SK-N-SH (cell line): ENCODE results near the gene WASF2. TPM values are rescaled to one million over a fixed set of nuclear protein-coding genes. Genes with fewer than 3 reads are reported as not detected.

Source experiments
- CTCF ChIA-PET: fragments of 300-600, 350-600 bp; formaldehyde crosslinking; extraction: SDS; loops from one replicate; lab custom pipeline; 2021; lab: Yijun Ruan, JAX
- POLR2A ChIA-PET: fragments of 350-600 bp; sonication (Branson Sonifier 250); formaldehyde crosslinking; extraction: SDS; loops from one replicate; lab custom pipeline; 2020; ENCODE audit warnings: antibody characterized with exemption, inconsistent platforms; lab: Yijun Ruan, JAX
- DNase-seq: peaks from one replicate; pipeline ENCODE4 v3.0.0; 2012
- H2AFZ ChIP-seq: fragments of 200-600 bp; sonication (generic); 2 replicates; pipeline ENCODE4 v1.8.1; 2016; ENCODE audit warnings: antibody characterized with exemption, mild to moderate bottlenecking, low read depth
- H3F3A ChIP-seq: fragments of 200-600 bp; sonication (generic); replicated peaks from 2 replicates; pipeline ENCODE3; 2016; ENCODE audit warnings: antibody characterized with exemption, mild to moderate bottlenecking; ENCODE audit not compliant: insufficient read depth
- H3K27ac ChIP-seq, 2 experiments: fragments of 200-500 bp in 1 of 2; fragments of 200-600 bp in 1 of 2; sonication (Bioruptor generic) in 1 of 2; sonication (generic), shearing (Covaris generic) in 1 of 2; 2 replicates each; pipeline versions ENCODE4 v1.5.1 to v1.6.1; 2014 to 2016; ENCODE audit warnings: low read depth in 2 of 2, inconsistent platforms in 1 of 2, low read length in 1 of 2, mild to moderate bottlenecking in 1 of 2, mixed read lengths in 1 of 2
- H3K27me3 ChIP-seq: fragments of 200-600 bp; sonication (generic), shearing (Covaris generic); 2 replicates; pipeline ENCODE4 v1.6.1; 2016; ENCODE audit warnings: mixed run types; ENCODE audit not compliant: insufficient read depth
- H3K36me3 ChIP-seq, 2 experiments: fragments of 200-500 bp in 1 of 2; fragments of 200-600 bp in 1 of 2; sonication (Bioruptor generic) in 1 of 2; sonication (generic) in 1 of 2; replicated peaks in 1 of 2; 2 replicates each; pipeline versions ENCODE3 to v1.5.1; 2014 to 2016; ENCODE audit warnings: low read length in 1 of 2, mild to moderate bottlenecking in 1 of 2; ENCODE audit not compliant: insufficient read depth in 2 of 2, control insufficient read depth in 1 of 2
- H3K4me1 ChIP-seq, 2 experiments: fragments of 200-500 bp in 1 of 2; fragments of 200-600 bp in 1 of 2; sonication (Bioruptor generic) in 1 of 2; sonication (generic), shearing (Covaris generic) in 1 of 2; 2 replicates each; pipeline versions ENCODE4 v1.5.1 to v1.6.1; 2014 to 2016; ENCODE audit warnings: low read depth in 1 of 2, low read length in 1 of 2, mixed run types in 1 of 2; ENCODE audit not compliant: insufficient read depth in 2 of 2, control insufficient read depth in 1 of 2
- H3K4me2 ChIP-seq: fragments of 200-600 bp; sonication (generic), shearing (Covaris generic); 2 replicates; pipeline ENCODE4 v1.6.1; 2017; ENCODE audit warnings: mixed run types
- H3K4me3 ChIP-seq, 2 experiments: fragments of 200-500 bp in 1 of 2; fragments of 200-600 bp in 1 of 2; sonication (Bioruptor generic) in 1 of 2; sonication (generic), shearing (Covaris generic) in 1 of 2; 2 replicates each; pipeline versions ENCODE4 v1.5.1 to v1.8.1; 2014 to 2016; ENCODE audit warnings: low read depth in 2 of 2, inconsistent platforms in 1 of 2, low read length in 1 of 2, mild to moderate bottlenecking in 1 of 2, mixed read lengths in 1 of 2, moderate library complexity in 1 of 2
- H3K79me2 ChIP-seq: fragments of 200-600 bp; sonication (generic); 2 replicates; pipeline ENCODE4 v1.8.1; 2017; ENCODE audit warnings: mild to moderate bottlenecking; ENCODE audit not compliant: insufficient read depth
- H3K9ac ChIP-seq: fragments of 200-600 bp; sonication (generic); 2 replicates; pipeline ENCODE4 v1.6.1; 2017; ENCODE audit warnings: mixed run types
- H3K9me2 ChIP-seq: fragments of 200-600 bp; sonication (generic); 2 replicates; pipeline ENCODE4 v1.6.1; 2017; ENCODE audit warnings: mixed run types
- H3K9me3 ChIP-seq: fragments of 200-600 bp; sonication (generic); 2 replicates; pipeline ENCODE4 v1.6.1; 2017; ENCODE audit warnings: mixed run types, mild to moderate bottlenecking, moderate library complexity
- H4K20me1 ChIP-seq: fragments of 200-600 bp; sonication (generic); 2 replicates; pipeline ENCODE4 v1.6.1; 2017; ENCODE audit warnings: mild to moderate bottlenecking, mixed run types; ENCODE audit not compliant: insufficient read depth
- ELF1 ChIP-seq: IDR thresholded peaks from 2 replicates; pipeline ENCODE4 v1.4.0; 2012
- EP300 ChIP-seq, 2 experiments: IDR thresholded peaks; 2 replicates each; pipeline versions ENCODE4 v1.4.0 to v1.6.1; 2012; ENCODE audit warnings: borderline replicate concordance in 1 of 2, low read depth in 1 of 2, low read length in 1 of 2
- FOXJ3 ChIP-seq: sonication (generic); formaldehyde crosslinking; IDR thresholded peaks from 2 replicates; pipeline ENCODE4 v1.5.1; 2020; ENCODE audit warnings: mild to moderate bottlenecking, missing genetic modification reagents
- FOXM1 ChIP-seq: IDR thresholded peaks from 2 replicates; pipeline ENCODE4 v1.4.0; 2012; ENCODE audit warnings: low read depth, mild to moderate bottlenecking
- GABPA ChIP-seq: IDR thresholded peaks from 2 replicates; pipeline ENCODE4 v1.4.0; 2012; ENCODE audit warnings: low read depth, mild to moderate bottlenecking
- MEF2A ChIP-seq: IDR thresholded peaks from 2 replicates; pipeline ENCODE4 v1.4.0; 2012; ENCODE audit warnings: low read depth, borderline replicate concordance
- MXI1 ChIP-seq: IDR thresholded peaks from 2 replicates; pipeline ENCODE4 v1.6.1; 2012; ENCODE audit warnings: mild to moderate bottlenecking, low read depth, low read length, improper control_type of control experiment
- NFIC ChIP-seq: IDR thresholded peaks from 2 replicates; pipeline ENCODE4 v1.4.0; 2012; ENCODE audit warnings: borderline replicate concordance
- POLR2AphosphoS5 ChIP-seq: IDR thresholded peaks from 2 replicates; pipeline ENCODE4 v1.6.1; 2012; ENCODE audit warnings: low read depth, low read length
- RFX5 ChIP-seq: IDR thresholded peaks from 2 replicates; pipeline ENCODE4 v1.6.1; 2012; ENCODE audit warnings: mild to moderate bottlenecking, improper control_type of control experiment, low read length
- RXRA ChIP-seq: IDR thresholded peaks from 2 replicates; pipeline ENCODE4 v1.4.0; 2012; ENCODE audit warnings: low read depth, mild to moderate bottlenecking, borderline replicate concordance
- TCF12 ChIP-seq: IDR thresholded peaks from 2 replicates; pipeline ENCODE4 v1.4.0; 2012
- WGBS: methylation state at CpG from one replicate; pipeline ENCODE4 v1.1.6; 2017; ENCODE audit warnings: low lambda C conversion rate; 5-methylcytosine and 5-hydroxymethylcytosine counted together
- polyA plus RNA-seq, 3 experiments: library from polyadenylated mRNA; depleted of rRNA; stranded (reverse); fragments of >200 nt; gene quantifications; 2 replicates each; pipeline ENCODE4 v1.2.3, GENCODE V29; 2012
- TF ChIP-seq, protein P1 (sequence below): IDR thresholded peaks from 2 replicates; pipeline ENCODE4 v1.6.1; 2012; ENCODE audit warnings: mild to moderate bottlenecking, low read depth, low read length, moderate library complexity
- TF ChIP-seq, protein P2 (sequence below): fragments of 200-600 bp; sonication (generic); IDR thresholded peaks from 2 replicates; pipeline ENCODE4 v1.6.1; 2017; ENCODE audit warnings: antibody characterized with exemption, mild to moderate bottlenecking, moderate library complexity
- TF ChIP-seq, protein P3 (sequence below): fragments of 150-350 bp; IDR thresholded peaks from 2 replicates; pipeline ENCODE4 v1.6.1; 2016; ENCODE audit warnings: mild to moderate bottlenecking, low read depth, low read length
- TF ChIP-seq, protein P4 (sequence below): fragments of 150-350 bp; IDR thresholded peaks from 2 replicates; pipeline ENCODE4 v1.6.1; 2017; ENCODE audit warnings: antibody characterized with exemption, low read length, low read depth, borderline replicate concordance
- TF ChIP-seq, protein P5 (sequence below): IDR thresholded peaks from 2 replicates; pipeline ENCODE4 v1.4.0; 2012; ENCODE audit warnings: low read depth, borderline replicate concordance

Gene WASF2
- polyA plus RNA-seq, 1 of the 3 experiments (the other 2 are of a cell fraction): 27.1 TPM

DNA sequence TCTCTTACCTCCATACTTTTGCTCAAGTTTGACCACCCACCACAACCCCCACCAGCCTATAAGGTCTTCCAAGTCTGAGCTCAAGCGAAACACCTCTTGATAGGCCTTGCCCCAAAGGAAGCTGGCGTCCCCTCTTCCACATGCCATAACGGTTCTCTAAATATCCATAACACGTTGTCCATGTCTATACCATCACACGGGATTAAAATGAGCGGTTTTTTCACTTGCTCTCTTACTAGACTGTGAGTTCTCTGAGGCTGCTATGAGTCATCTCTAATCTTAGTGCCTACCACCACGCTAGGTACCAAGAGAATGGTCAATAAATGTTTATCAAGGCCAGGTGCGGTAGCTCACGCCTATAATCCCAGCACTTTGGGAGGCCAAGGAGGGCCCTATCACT lies 41.0 kb downstream of the WASF2 start:
- TF ChIP-seq RXRA (no peak), FOXM1 (no peak), GABPA (no peak), NFIC (no peak), MEF2A (no peak), MXI1 (no peak), RFX5 (no peak)
- TF ChIP-seq, protein P1, sequence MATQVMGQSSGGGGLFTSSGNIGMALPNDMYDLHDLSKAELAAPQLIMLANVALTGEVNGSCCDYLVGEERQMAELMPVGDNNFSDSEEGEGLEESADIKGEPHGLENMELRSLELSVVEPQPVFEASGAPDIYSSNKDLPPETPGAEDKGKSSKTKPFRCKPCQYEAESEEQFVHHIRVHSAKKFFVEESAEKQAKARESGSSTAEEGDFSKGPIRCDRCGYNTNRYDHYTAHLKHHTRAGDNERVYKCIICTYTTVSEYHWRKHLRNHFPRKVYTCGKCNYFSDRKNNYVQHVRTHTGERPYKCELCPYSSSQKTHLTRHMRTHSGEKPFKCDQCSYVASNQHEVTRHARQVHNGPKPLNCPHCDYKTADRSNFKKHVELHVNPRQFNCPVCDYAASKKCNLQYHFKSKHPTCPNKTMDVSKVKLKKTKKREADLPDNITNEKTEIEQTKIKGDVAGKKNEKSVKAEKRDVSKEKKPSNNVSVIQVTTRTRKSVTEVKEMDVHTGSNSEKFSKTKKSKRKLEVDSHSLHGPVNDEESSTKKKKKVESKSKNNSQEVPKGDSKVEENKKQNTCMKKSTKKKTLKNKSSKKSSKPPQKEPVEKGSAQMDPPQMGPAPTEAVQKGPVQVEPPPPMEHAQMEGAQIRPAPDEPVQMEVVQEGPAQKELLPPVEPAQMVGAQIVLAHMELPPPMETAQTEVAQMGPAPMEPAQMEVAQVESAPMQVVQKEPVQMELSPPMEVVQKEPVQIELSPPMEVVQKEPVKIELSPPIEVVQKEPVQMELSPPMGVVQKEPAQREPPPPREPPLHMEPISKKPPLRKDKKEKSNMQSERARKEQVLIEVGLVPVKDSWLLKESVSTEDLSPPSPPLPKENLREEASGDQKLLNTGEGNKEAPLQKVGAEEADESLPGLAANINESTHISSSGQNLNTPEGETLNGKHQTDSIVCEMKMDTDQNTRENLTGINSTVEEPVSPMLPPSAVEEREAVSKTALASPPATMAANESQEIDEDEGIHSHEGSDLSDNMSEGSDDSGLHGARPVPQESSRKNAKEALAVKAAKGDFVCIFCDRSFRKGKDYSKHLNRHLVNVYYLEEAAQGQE: no peak
- TF ChIP-seq, protein P2, sequence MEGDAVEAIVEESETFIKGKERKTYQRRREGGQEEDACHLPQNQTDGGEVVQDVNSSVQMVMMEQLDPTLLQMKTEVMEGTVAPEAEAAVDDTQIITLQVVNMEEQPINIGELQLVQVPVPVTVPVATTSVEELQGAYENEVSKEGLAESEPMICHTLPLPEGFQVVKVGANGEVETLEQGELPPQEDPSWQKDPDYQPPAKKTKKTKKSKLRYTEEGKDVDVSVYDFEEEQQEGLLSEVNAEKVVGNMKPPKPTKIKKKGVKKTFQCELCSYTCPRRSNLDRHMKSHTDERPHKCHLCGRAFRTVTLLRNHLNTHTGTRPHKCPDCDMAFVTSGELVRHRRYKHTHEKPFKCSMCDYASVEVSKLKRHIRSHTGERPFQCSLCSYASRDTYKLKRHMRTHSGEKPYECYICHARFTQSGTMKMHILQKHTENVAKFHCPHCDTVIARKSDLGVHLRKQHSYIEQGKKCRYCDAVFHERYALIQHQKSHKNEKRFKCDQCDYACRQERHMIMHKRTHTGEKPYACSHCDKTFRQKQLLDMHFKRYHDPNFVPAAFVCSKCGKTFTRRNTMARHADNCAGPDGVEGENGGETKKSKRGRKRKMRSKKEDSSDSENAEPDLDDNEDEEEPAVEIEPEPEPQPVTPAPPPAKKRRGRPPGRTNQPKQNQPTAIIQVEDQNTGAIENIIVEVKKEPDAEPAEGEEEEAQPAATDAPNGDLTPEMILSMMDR: no peak
- Histone ChIP-seq H3K4me2 (no peak overlapping the region), H3K79me2 (peaks cover 90% of the 10 kb centered on the region), H3K27ac (no peak overlapping the region), H3K9ac (no peak overlapping the region), H3K27me3 (no peaks in the 10 kb centered on the region), H4K20me1 (peaks cover 67% of the 10 kb centered on the region), H3K9me3 (no peaks in the 10 kb centered on the region), H3K9me2 (no peaks in the 10 kb centered on the region), H3K4me1 (no peaks in the 10 kb centered on the region; a peak in 1 of 4 replicates), H3K36me3 (peaks cover 0 to 17% of the 10 kb centered on the region in 2 experiments), H3F3A (peaks cover 12% of the 10 kb centered on the region), H2AFZ (no peak overlapping the region), H3K4me3 (no peak overlapping the region)
- no peak for DNase-seq
- WGBS: 95% methylated on average over 9 of the region's 9 CpGs
- POLR2A ChIA-PET: no interaction called here
- CTCF ChIA-PET: interaction anchor here (0.7 to 2.4 kb wide), 4 partner anchors 10 to 121 kb away, joined by 3 to 11 read pairs (median 3); no protein-coding TSS in a partner anchor

DNA sequence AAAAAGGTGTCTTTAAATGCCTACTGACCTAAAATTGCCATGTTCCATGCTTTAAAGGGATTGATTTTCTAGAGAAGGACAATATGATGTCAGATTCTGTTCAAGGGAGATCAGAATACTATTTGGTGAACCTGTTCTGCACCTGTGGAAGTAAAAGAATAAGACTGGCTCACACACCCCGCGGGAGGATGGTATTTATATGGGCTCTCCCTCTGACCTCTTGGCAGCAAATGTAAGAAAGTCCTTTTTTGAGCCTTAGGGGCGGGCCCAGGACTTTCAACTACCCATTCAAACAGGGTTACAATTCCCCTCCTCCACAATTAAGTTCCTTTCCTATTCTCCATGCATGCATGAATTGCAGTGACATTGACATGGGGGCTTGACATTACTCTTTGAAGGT lies 42.1 kb downstream of the WASF2 start:
- POLR2A ChIA-PET: no interaction called here
- peaks cover 75% of the 10 kb centered on the region for H4K20me1 ChIP-seq
- no peak for TF ChIP-seq MEF2A
- TF ChIP-seq, protein P3, sequence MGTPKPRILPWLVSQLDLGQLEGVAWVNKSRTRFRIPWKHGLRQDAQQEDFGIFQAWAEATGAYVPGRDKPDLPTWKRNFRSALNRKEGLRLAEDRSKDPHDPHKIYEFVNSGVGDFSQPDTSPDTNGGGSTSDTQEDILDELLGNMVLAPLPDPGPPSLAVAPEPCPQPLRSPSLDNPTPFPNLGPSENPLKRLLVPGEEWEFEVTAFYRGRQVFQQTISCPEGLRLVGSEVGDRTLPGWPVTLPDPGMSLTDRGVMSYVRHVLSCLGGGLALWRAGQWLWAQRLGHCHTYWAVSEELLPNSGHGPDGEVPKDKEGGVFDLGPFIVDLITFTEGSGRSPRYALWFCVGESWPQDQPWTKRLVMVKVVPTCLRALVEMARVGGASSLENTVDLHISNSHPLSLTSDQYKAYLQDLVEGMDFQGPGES: no peak
- no peak for TF ChIP-seq TCF12
- TF ChIP-seq, protein P2: no peak
- TF ChIP-seq, protein P4, sequence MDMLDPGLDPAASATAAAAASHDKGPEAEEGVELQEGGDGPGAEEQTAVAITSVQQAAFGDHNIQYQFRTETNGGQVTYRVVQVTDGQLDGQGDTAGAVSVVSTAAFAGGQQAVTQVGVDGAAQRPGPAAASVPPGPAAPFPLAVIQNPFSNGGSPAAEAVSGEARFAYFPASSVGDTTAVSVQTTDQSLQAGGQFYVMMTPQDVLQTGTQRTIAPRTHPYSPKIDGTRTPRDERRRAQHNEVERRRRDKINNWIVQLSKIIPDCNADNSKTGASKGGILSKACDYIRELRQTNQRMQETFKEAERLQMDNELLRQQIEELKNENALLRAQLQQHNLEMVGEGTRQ: no peak
- no peak for TF ChIP-seq GABPA
- TF ChIP-seq FOXJ3 (CRISPR knock-in tag): no peak
- no peak for TF ChIP-seq ELF1
- TF ChIP-seq POLR2AphosphoS5: no peak
- no peak for TF ChIP-seq EP300 (IDR thresholded peaks at IDR 0.05; ENCODE audit: borderline replicate concordance in 1 of 2, low read depth in 1 of 2, low read length in 1 of 2)
- TF ChIP-seq, protein P5, sequence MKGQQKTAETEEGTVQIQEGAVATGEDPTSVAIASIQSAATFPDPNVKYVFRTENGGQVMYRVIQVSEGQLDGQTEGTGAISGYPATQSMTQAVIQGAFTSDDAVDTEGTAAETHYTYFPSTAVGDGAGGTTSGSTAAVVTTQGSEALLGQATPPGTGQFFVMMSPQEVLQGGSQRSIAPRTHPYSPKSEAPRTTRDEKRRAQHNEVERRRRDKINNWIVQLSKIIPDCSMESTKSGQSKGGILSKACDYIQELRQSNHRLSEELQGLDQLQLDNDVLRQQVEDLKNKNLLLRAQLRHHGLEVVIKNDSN: no peak

More for the DNA sequence above, 42.1 kb downstream of the WASF2 start:
- Histone ChIP-seq H3K4me3 (no peak overlapping the region), H3K4me2 (no peak overlapping the region), H3K4me1 (no peaks in the 10 kb centered on the region; a peak in 1 of 4 replicates), H3K9ac (no peak overlapping the region), H3K79me2 (peaks cover 94% of the 10 kb centered on the region), H3K9me2 (no peaks in the 10 kb centered on the region), H3K27me3 (no peaks in the 10 kb centered on the region), H3K36me3 (peaks cover 0 to 17% of the 10 kb centered on the region in 2 experiments), H2AFZ (no peak overlapping the region), H3K9me3 (no peaks in the 10 kb centered on the region), H3F3A (peaks cover 12% of the 10 kb centered on the region), H3K27ac (no peak overlapping the region)
- CTCF ChIA-PET: interaction anchor here (2.4 kb wide), 1 partner anchor 109 kb away, joined by 11 read pairs; no protein-coding TSS in a partner anchor
- no peak for DNase-seq
- WGBS: 100% methylated on average over 3 of the region's 3 CpGs
